Measurements from ENCODE around the gene PLEKHB2.
"Not testable (repeated sequence)": the region's sequence is repeated elsewhere in the genome, so short reads cannot be mapped to it uniquely, and the experiment has no call there.

GRCh38 chr2:131165562-131165961 lies 60.4 kb downstream of the PLEKHB2 start:
- TF ChIP-seq EZH2 (IDR thresholded peaks at IDR 0.05; ENCODE audit: borderline replicate concordance, control insufficient read depth, low read depth, low read length); POLR2A (IDR thresholded peaks at IDR 0.05; ENCODE audit: low read depth, low read length); SMC3 (IDR thresholded peaks at IDR 0.05; ENCODE audit: borderline replicate concordance, low read length); JUNB (IDR thresholded peaks at IDR 0.05); POLR2AphosphoS5 (IDR thresholded peaks at IDR 0.05; ENCODE audit: low read length): not testable (repeated sequence)

Data from GM12878 (cell line).